Skin epidermis (tissue), 12 donors: ENCODE data around the gene IRF4.

Experiments
- H3K27ac ChIP-seq, 21 experiments: fragments of 200-600 bp; sonication (generic) in 11 of 21; one replicate each; pipeline ENCODE4 v1.5.0; 2020; ENCODE audit warnings: mild to moderate bottlenecking in 3 of 21, inconsistent platforms in 2 of 21, moderate library complexity in 2 of 21
- H3K4me3 ChIP-seq, 7 experiments: fragments of 200-600 bp; sonication (generic) in 2 of 7; one replicate each; pipeline ENCODE4 v1.5.0; 2020; ENCODE audit warnings: inconsistent platforms in 2 of 7, mild to moderate bottlenecking in 2 of 7, moderate library complexity in 1 of 7

IRF4 gene

GRCh38 chr6:394641-395289 lies 3.2 kb downstream of the IRF4 start:
- Histone ChIP-seq H3K4me3 (no peak overlapping the region), H3K27ac (no peak overlapping the region)

GRCh38 chr6:395432-396125 lies 4.0 kb downstream of the IRF4 start:
- no peak overlapping the region for H3K27ac ChIP-seq
- H3K4me3 ChIP-seq = no peak overlapping the region

GRCh38 chr6:396126-396520 lies 4.6 kb downstream of the IRF4 start:
- no peak overlapping the region for H3K4me3 ChIP-seq

DNA sequence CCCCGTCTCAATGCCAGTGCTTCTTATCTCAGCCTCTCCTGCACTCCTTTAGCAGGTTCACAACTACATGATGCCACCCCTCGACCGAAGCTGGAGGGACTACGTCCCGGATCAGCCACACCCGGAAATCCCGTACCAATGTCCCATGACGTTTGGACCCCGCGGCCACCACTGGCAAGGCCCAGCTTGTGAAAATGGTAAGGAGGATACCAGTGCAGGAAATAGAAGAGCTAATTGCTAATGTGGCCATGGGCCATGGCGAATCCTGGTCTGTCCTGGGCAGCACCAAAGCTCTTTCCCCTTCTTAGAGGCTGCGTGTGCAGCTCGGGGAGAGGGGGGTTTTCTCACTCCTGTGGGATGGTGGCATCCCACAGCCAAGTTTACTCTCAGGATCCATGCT lies 5.5 kb downstream of the IRF4 start:
- H3K4me3 ChIP-seq = no peak overlapping the region
- no peak overlapping the region for H3K27ac ChIP-seq

More at GRCh38 chr6:396126-396520, 4.6 kb downstream of the IRF4 start:
- no peak overlapping the region for H3K27ac ChIP-seq

DNA sequence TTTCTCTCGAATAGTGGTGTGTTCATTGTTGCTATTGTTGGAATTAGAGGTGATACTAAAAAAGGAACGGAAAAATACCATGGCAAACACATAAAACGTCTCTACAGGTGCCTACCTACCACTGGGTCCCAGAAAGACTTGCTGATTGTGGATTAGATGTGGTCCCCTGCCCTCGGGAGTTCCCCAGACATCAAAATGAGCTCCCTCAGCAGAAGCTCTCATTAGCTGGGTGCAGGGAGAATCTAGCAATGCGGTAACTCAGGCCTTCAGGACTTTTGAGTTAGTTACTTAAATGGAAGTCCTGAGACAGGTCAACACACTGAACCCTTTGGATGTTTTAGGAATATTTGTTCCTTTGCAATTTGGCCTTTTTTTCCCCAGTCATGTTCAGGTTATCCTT lies 6.1 kb downstream of the IRF4 start:
- no peak overlapping the region for H3K4me3 ChIP-seq
- H3K27ac ChIP-seq = no peak overlapping the region

DNA sequence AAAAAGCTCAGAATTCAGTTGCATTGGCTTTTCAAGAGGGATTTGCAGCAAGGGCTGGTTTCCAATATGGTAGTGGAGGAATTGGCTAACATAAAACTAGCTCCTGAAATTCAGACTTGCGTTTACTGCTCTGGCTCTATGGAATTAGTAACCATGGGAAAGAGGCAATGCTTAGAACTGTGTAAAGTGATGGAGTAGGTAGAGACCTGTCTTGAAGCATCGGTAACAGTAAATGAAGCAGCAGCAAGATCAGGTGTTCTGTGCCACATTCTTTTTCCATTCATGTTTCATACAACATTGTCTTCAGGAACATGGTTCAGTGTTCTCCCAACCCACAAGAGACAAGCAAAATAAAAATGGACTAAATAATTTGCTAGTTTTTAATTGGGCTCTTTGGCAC lies 6.5 kb downstream of the IRF4 start:
- H3K4me3 ChIP-seq = no peak overlapping the region
- no peak overlapping the region for H3K27ac ChIP-seq

DNA sequence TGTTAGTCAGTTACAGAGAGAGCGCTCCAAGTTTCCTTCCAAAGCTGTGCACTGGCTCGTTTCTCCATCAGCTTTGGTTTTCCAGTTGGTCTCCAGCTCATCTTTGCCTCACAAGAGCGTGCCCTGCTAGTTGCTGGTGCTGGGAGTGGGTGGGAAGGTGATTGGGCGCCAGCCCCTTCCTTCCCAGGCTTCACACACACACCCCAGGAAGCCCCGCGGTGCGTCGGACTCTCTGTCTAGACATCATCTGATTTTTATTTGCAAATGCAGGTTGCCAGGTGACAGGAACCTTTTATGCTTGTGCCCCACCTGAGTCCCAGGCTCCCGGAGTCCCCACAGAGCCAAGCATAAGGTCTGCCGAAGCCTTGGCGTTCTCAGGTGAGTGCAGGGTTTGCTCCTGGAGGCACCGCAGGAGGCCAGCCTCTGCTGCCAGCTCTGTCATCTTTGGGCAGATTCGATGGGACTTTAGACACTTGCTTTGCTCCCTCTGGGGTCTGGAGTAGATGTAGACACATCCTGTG lies 7.1 kb downstream of the IRF4 start:
- H3K4me3 ChIP-seq = no peak overlapping the region

GRCh38 chr6:399785-400534 lies 8.4 kb downstream of the IRF4 start:
- peak overlapping the region in 1 of 21 experiments; percentile 16 for H3K27ac ChIP-seq
- H3K4me3 ChIP-seq = no peak overlapping the region

More for the DNA sequence above, 7.1 kb downstream of the IRF4 start:
- no peak overlapping the region for H3K27ac ChIP-seq

DNA sequence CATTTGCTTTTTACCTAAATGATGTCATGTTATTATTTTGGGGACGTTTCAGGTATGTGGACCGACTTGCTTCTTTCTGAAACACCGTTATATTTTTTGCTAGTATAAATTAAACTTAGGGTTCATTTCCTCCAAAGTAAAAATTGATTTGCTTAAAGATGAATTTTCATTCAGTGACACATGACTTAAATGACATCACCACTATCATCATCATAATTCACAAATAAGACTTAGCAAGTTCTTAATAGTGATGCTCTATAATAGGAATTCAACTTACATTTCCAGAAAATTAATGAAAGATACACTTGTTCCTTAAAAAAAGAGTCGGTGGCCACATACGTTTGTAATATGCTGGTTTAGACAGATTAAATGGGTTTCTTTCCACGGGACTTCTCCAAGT lies 9.3 kb downstream of the IRF4 start:
- no peak overlapping the region for H3K4me3 ChIP-seq
- H3K27ac ChIP-seq = no peak overlapping the region

DNA sequence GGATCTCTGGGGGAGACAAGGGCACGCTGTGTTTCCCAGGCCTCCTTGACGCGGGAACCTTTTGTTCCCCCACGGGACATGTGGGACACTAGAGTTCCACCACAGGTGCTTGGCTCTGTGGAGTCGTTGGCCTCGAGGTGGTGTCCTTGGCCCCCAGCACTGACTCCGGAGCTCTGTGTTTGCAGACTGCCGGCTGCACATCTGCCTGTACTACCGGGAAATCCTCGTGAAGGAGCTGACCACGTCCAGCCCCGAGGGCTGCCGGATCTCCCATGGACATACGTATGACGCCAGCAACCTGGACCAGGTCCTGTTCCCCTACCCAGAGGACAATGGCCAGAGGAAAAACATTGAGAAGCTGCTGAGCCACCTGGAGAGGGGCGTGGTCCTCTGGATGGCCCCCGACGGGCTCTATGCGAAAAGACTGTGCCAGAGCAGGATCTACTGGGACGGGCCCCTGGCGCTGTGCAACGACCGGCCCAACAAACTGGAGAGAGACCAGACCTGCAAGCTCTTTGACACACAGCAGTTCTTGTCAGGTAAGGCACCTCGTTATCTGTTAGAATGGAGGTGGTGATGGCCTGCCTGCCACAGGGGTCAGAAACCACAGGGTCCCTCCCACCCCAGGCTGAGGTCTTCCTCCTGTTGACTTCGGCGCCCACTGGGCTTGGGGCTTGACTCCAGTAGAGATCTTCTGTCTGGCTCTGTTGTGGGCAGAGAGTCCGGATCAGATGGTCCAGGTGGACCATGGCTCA lies 9.9 kb downstream of the IRF4 start:
- H3K27ac ChIP-seq = no peak overlapping the region
- H3K4me3 ChIP-seq = no peak overlapping the region

DNA sequence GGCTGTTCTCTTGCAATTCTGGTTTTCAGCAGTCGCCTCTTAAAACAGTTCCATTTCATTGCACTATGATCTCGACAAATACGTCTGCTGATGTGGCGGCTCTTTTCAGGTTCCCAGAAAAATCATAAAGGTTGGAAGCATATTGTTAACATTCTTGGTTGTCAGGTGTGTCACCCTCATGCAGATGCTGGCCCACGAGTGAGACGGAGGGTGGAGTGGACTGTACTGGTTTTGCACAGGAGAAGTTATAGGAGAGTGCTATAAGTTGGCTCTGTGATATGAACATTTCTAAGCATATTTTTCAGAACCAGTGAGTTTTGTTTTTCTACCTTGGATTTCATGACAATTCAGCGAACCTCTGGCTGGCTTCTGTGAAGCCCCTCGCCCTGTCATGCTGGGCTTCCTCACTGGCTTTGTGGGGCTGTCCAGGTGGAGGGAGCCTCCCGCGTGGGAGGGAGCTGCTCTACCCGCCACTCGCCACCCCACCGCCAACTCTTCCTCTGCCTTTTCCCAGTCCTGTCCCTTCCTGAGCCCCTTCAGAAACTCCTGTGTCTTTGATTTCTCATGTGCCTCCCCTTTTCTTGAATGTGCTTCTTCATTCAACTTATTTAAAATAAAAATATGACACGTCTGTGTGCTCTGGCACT lies 10.6 kb downstream of the IRF4 start:
- Histone ChIP-seq H3K27ac (no peak overlapping the region), H3K4me3 (no peak overlapping the region)

- Histone ChIP-seq H3K4me3 (no peak overlapping the region), H3K27ac (no peak overlapping the region)
These were observed 11.5 kb downstream of the IRF4 start for GRCh38 chr6:402901-403658.

- Histone ChIP-seq H3K27ac (no peak overlapping the region), H3K4me3 (no peak overlapping the region)
These were observed 12.4 kb downstream of the IRF4 start for GRCh38 chr6:403659-404655.

- Histone ChIP-seq H3K27ac (no peak overlapping the region), H3K4me3 (no peak overlapping the region)
These were observed 13.3 kb downstream of the IRF4 start for GRCh38 chr6:404685-405423.

DNA sequence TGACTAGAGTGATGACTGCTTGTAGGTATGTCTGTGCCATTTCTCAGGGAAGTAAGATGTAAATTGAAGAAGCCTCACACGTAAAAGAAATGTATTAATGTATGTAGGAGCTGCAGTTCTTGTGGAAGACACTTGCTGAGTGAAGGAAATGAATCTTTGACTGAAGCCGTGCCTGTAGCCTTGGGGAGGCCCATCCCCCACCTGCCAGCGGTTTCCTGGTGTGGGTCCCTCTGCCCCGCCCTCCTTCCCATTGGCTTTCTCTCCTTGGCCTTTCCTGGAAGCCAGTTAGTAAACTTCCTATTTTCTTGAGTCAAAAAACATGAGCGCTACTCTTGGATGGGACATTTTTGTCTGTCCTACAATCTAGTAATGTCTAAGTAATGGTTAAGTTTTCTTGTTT lies 16.6 kb downstream of the IRF4 start:
- Histone ChIP-seq H3K4me3 (no peak overlapping the region), H3K27ac (no peak overlapping the region)

GRCh38 chr6:408599-409102 lies 17.1 kb downstream of the IRF4 start:
- Histone ChIP-seq H3K27ac (no peak overlapping the region), H3K4me3 (no peak overlapping the region)
